NCI-H187 treated with DMSO at 0.1 percent for 48 hours (cell line): ENCODE results near the gene CLCNKB.
"Not testable (repeated sequence)": the region's sequence is repeated elsewhere in the genome, so short reads cannot be mapped to it uniquely, and the experiment has no call there.

ENCODE experiments used
- DNase-seq: peaks from one replicate; lab custom pipeline; 2025; lab: John Stamatoyannopoulos, UW

The CLCNKB gene

DNA sequence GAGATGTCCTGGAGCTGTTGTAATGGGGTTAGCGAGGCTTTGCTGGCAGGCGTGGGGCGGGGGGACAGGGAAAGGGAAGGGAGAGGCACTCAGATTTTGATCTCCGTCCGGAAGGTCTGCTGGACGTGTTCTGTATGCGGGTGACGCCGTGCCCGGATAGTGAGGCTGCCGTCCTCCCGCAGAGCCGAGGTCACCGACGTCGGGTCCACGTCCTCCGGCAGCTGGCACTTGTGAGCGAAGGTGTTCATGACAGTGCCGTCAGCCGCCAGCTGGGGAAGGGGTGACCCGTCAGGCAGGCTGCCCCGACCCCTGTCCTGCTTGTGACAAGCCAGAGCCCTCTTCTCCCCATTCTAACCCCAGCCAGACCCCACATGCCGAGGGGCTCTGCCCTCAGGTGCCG lies 28.1 kb upstream of the CLCNKB start:
- DNase-seq = no peak

DNA sequence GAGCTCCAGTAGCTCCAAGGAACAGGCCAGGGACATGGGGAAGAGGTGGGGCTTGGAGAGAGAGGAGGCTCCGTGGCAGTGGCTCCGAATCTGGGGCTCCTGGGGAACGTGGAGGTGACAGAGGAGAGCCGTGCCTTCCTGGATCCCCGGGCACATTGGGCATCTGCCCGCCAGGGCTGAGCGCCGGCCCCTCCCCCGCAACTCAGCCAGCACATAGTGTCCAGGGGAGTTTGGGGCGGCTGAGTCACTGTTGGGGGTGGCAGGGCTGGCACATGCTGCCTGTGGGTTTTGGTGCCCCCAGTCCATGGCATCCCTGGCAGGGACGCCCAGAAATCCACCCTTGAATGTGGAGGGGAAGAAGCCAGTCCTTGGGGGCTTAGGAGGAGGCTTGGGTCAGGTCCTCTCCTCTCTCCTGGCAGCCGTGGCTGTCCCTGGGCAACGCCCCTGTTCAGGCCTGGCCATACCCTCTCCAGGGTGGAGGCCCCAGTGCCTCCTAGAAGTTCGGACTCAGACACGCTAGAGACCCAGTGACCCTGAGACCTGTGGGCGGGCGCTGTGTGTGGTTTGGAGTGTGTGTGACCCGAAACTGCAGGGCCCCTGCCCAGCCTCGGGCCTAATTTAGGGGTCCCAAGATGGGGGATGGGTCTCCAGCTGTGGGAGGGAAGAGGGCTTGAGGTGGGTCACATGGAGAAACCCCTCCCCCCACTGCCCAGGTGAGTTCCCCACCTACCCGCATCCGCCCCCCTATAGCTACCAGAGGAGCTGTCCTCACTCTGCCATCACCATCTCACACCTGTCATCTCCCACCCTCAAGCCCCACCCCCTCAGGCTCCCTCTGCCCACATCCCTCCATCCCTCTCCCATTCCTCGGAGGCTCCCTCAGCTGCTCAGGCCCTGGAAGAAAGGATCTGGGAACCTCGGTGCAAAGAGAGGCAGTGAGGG lies 27.4 kb upstream of the CLCNKB start:
- no peak for DNase-seq

- DNase-seq = no peak
Observed at GRCh38 chr1:16017076-16017460, 26.5 kb upstream of the CLCNKB start.

DNA sequence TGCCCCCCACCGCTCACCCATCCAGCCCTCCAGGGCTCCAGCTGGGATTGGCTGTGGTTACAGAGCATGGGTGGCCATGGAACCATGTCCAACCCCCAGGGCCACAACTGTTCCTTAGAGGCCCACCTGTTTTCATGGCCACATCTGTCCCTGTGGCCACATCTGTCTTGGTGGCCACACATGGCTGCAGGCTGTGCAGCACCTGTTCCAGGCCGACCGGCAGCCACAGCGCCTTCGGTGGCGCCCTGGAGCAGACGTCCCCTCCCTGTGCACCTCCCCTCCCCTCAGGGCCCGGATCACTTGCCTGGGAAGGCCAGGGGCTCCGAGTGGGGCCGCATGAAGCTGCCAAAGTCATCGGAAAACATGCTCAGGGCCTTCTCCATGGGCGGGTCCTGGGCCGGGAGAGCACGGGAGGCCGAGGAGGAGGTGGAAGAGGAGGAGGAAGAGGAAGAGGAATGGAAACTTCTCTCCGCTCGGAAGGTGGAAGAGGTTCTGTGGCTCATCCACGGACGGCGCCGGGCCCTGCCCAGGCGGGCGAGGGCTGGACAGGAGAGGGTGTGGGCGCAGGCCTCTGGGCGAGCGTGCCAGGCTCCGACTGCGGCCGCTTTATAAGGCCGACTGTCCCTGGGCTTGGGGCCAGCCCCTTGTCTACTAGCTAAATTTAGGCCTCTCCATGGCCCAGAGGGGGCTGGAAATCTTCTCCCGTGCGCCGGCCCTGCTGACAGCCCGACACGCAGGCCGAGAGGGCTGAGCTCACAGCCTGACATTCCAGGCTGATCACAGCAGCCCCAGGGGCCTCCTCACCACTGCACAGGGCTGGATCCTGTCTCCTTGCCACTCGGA lies 25.9 kb upstream of the CLCNKB start, which contains the start of gene HSPB7:
Gene HSPB7, minus strand, starts transcription at position 583 of the 843 bp plus-strand sequence. Its CDS starts 80 bp downstream, at position 503.
- DNase-seq = no peak

- no peak for DNase-seq
Observed at GRCh38 chr1:16018308-16018707, 25.3 kb upstream of the CLCNKB start.

DNA sequence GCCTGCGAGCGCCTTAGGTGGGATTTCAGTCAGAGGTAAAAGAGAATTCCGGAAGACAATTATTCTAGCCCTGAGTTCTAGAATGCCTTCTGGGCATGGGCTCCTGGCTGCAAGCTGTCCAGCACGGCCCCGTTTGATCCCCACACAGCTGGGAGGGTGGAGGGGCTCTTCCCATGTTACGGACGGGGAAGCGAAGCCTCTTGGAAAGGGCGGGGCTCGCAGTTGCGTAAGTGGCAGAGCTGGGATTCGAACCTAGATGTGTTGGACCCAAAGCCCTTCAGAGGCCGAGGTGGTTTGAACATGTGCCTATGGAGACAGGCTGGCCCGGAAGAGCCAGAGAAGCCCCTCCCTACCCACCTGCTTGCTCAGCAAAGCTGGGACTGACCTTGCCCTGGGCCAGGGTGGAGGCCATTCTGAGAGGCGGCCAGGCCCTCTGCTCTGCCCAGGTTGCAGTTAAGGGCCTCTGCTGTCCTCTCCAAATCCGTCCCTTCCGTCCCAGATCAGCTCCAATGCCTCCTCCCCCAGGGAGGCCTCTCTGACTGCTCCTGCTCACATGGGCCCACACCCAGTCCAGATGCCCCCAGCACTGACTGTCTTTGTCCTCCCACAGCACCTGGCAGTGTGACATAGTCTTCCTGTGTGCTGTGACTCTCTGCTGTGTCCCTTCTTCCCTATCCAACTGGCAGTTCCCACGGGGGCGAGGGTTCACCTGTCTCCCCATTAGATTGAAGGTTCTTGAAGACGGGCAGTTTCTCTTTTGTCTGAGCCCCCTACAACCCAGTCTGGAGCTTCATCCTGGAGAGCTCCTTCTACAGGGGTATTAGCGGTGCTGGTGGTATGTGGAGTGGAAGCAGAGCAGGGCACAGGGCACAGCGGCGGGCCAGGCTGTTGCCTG lies 24.6 kb upstream of the CLCNKB start:
- no peak for DNase-seq

- no peak for DNase-seq
Observed at GRCh38 chr1:16019644-16020277, 23.8 kb upstream of the CLCNKB start.

DNA sequence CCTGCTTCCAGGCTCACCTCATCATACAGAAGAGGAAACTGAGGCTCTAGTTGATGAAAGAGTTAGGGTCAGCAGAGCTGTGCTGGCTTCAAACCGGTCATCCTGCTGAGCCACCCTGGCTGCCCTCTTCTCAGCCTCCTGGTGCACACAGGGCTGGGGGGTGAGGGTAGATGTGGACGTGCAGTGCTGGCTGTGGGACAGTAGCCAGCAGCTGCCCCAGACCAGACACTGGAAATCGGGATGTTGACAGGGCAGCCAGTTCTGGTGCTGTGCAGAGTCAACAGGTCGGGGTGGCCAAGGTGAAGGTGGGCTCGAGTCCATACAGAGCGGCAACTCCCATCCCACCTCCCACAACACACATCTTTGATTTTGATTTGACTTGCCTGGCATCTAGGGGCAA lies 23.3 kb upstream of the CLCNKB start:
- no peak for DNase-seq

DNA sequence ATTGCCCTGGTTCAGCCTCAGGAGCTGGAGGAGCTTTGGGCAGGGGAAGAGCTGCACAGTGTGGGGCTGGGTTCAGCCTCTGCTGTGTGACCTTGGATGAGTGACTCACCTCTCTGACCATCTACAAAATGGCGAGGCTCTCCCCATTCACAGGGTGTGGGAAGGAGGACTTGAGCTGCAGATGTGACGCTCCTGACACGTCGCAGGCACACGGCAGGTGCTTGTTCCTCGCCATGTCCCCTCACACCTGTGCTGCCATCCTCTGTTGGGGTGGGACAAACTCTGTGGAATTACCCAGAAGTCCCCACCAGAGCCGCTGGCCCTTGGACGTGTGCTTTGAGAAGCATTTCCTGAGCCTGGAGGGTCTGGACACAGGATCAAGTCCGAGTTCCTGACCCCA lies 22.7 kb upstream of the CLCNKB start:
- DNase-seq = not testable (repeated sequence)

- DNase-seq = peak; percentile 9
Observed at GRCh38 chr1:16021681-16022080, 21.9 kb upstream of the CLCNKB start, which contains the start of gene CLCNKA. CLCNKA (plus strand) TSS chr1:16022036; CDS start chr1:16022620, 584 bp downstream.

GRCh38 chr1:16022393-16022792 lies 21.2 kb upstream of the CLCNKB start:
- DNase-seq = no peak

DNA sequence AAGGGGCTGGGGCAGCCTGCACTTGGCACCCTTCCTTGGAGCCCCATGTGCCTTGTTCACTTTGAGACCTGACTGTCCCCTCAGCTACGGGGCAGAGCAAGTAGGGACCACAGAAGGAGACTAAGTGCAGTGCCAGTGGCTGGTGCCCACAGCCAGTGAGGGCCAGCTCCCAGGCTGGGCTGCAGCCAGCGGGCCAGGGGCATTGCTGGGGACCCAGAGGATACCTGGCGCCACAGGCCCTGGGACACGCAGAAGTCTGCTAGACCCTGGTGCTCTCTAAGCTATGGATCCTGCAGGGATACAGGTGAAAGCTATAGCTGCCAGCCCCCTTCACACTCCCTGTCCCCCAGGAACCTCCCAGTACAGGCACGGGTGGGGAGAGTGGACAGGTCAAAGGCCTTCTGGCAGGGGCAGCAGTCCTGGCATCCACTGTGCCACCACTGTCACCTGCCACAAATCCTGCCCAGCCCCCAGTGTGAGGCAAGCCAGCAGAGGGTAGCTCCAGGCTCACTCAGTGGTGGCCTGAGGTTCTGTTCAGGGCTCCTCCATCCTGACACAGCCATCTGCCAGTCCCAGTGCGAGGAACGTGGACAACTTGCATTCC lies 20.4 kb upstream of the CLCNKB start:
- DNase-seq = no peak

DNA sequence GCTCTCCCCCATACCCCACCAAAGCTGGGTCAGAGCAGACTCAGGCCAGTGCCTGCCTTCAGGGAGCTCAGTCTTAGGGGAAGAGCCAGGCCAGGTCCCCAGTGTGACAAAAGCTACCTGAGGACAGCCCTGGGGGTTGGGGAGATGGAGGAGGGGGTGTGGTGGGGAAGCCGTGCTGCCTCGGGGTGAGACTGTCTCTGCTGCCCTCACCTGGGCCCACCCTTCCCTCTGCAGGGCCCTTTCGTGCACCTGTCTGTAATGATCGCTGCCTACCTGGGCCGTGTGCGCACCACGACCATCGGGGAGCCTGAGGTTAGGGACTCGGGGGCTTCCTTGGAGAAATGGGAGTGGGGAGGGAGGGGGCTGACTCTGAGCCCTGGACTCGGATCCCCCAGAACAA lies 17.3 kb upstream of the CLCNKB start:
- DNase-seq = not testable (repeated sequence)

GRCh38 chr1:16026723-16027484 lies 16.7 kb upstream of the CLCNKB start:
- DNase-seq = no peak

DNA sequence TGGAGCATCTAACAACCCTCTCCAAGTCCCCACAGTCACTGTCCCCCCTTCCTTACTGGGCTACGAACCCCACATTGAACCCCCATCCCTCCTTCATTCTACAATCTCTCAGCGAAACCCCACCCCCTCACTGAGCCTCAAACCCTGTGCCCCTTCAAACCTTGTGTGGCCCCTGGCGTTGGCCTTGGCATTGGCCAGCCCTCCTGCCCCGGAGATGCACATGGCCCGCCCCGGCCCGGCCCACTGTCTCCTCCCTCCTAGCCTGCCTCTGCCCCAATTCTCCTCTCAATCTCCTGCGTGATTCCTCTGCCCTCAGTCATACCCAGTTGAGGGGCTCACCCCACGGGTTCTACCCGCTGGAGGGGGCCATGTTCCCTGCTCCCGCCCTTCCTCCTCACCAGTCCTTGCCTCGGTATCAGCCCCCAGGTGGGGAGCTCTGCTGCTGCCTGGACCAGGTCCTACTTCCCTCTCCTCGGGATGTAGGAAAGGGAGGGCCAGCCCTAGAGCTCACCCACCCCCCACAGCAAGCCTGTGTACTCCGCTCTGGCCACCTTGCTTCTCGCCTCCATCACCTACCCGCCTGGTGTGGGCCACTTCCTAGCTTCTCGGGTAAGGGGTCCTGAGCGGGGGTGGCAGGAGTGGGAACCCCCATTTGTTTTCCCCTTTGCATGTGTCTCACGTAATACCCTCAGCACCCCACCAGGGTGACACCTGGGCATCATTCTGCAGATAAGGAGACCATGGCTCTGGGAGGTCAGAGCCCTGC lies 15.2 kb upstream of the CLCNKB start:
- no peak for DNase-seq

DNA sequence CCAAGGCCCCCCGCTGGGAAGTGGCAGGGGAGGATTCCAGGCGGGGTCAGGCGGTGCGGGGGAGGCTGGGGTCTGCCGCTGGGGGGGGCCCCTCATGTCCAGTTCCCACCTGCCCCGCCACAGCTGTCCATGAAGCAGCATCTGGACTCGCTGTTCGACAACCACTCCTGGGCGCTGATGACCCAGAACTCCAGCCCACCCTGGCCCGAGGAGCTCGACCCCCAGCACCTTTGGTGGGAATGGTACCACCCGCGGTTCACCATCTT lies 14.6 kb upstream of the CLCNKB start:
- DNase-seq = not testable (repeated sequence)

- DNase-seq = no peak
Observed at GRCh38 chr1:16029288-16029687, 14.3 kb upstream of the CLCNKB start.

GRCh38 chr1:16031551-16031950 lies 12.0 kb upstream of the CLCNKB start:
- no peak for DNase-seq

DNA sequence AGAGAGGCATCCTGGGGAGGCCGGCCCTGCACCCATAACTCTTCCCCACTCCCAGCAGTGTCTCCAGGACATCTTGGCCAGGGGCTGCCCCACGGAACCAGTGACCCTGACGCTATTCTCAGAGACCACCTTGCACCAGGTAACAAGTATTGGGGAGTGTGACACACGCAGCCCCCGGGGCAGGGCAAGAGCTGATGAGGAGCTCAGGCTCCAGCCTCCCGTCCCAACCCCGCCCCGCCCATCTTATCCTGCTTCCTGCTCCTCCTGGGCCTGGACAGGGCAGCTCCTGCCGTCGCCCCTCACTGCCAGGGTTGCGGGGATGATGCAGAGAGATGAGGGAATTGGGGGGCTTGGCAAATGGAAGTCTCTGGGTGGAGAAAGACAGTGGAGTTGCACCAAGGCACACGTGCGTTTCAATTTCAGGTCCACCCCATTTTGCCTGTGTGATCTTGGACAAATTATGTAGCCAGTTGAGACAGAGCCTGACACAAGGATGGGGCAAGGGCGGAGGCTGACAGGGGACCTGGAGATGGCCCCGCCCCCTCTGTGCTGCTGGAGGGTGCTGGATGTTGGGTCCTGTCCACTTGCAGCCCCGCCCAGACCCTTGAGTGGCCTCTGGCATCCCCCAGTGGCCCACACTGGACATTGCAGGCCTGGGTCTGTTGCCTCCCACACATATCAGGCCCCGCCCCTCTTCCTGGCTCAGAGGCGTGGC lies 11.0 kb upstream of the CLCNKB start:
- no peak for DNase-seq
